Neuron (in vitro differentiated cells): ENCODE measurements around the gene ADCY3.
"Not testable (repeated sequence)": the region's sequence is repeated elsewhere in the genome, so short reads cannot be mapped to it uniquely, and the experiment has no call there.

Source experiments
- H2AFZ ChIP-seq: one replicate; pipeline ENCODE4 v1.6.1; 2013; ENCODE audit warnings: low read depth, mild to moderate bottlenecking, inconsistent platforms, low read length, moderate library complexity
- H3K27me3 ChIP-seq: one replicate; pipeline ENCODE4 v1.6.1; 2013; ENCODE audit warnings: low read length; ENCODE audit not compliant: insufficient read depth
- H3K36me3 ChIP-seq: one replicate; pipeline ENCODE4 v1.6.1; 2013; ENCODE audit warnings: low read length; ENCODE audit not compliant: insufficient read depth
- H3K4me1 ChIP-seq: one replicate; pipeline ENCODE4 v1.6.1; 2013; ENCODE audit warnings: low read length; ENCODE audit not compliant: insufficient read depth
- H3K4me3 ChIP-seq: 2 replicates; pipeline ENCODE4 v1.5.1; 2013; ENCODE audit warnings: mild to moderate bottlenecking, low read length, moderate library complexity
- H3K9me3 ChIP-seq: one replicate; pipeline ENCODE4 v1.6.1; 2013; ENCODE audit warnings: low read length

The ADCY3 gene

DNA sequence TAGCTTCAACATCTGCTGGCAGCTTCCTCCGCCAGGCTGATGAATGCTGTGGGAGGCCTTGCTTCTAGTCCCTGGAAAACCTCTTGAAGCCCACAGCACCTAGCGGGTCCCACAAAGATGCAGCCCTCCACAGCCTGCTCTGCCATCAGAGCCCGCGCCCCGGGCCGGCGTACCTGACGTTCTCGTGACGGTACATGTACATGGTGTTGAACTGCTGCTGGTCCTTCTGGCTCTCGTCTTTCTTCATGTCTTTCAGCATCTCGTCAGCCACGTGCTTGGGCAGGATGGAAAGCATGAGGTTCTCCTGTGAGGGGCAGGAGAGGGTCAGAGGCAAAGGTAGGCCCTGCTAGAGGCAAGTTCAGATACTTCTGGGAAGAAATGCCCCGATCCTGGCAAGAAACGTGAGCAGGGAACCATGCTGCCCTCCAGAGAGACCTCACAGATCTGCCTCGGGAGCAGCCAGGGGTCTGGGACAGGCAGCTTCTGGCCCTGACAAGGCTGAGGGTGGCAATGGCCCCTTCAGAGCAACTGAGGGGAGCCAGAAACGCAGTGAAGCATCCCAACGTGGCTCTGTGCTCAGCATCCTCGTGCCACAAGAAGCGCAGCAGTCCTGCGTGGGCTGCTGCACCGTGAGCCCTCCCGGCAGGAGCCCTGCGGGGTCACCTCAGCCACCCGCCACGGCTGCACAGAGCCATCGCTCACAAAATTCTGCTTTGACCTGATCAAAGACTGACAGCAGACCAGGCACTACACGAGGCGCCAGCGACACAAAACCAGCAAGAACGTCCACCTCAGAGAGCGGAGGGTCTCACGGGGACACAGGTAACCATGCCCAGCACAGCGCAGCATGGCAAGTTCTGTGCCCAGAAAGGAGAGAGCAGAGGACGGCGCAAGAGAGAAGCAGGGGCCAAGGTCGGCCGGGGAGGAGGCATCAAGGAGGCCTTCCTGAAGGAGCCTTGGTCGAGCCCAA, 77.7 kb downstream of the ADCY3 start:
- Histone ChIP-seq H3K27me3 (no peaks in the 10 kb centered on the region), H3K36me3 (peaks cover 15% of the 10 kb centered on the region), H3K4me1 (no peaks in the 10 kb centered on the region), H2AFZ (no peak overlapping the region), H3K4me3 (no peak overlapping the region), H3K9me3 (peaks cover 7% of the 10 kb centered on the region)

DNA sequence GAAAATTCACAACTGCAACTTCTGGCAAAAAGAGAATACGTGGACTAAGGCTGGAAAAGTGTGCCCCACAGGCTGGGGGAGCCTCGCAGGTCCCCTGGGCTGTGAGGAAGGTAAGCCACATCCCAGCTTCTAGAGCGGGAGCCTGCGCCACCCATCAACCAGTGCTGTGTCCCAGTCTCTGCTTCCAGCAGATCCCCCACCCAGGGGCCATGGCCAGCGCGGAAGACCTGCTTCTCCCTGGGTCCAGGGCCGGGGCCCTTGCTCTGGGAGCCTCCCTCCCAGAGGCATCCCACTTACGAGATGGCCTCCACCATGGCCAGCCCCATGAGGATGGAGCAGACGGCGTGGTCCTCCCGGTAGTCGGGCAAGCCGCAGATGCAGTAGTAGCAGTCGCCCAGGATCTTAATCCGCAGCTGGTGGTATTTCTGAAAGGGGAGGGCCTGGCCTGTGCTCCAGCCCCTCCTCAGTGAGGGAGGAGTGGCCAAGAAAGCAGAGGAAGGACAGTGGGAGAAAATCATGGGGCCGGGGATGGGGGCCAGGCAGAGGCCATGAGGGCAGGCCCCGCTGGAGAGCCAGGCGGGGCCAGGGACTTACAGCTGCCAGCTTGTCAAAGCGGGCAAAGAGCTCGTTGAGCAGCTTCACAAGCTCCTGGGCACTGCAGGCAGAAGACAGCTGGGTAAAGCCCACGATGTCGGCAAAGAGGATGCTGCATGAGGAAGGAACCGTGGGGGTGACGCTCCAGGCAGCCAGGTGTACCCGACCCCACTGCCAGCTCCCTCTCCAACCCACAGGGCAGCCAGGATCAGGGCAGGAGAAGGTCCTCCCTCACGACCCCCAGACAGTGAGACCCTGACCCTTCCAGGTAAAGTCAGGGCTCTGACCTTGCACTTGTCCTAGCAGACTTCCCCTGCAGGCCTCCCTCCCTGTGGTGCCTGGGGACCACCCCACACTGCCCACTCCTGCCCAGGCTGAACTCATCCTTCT, 78.8 kb downstream of the ADCY3 start:
- Histone ChIP-seq H3K9me3 (peaks cover 7% of the 10 kb centered on the region), H3K36me3 (peaks cover 22% of the 10 kb centered on the region), H3K4me1 (no peaks in the 10 kb centered on the region), H3K27me3 (no peaks in the 10 kb centered on the region), H3K4me3 (no peak overlapping the region), H2AFZ (no peak overlapping the region)

DNA sequence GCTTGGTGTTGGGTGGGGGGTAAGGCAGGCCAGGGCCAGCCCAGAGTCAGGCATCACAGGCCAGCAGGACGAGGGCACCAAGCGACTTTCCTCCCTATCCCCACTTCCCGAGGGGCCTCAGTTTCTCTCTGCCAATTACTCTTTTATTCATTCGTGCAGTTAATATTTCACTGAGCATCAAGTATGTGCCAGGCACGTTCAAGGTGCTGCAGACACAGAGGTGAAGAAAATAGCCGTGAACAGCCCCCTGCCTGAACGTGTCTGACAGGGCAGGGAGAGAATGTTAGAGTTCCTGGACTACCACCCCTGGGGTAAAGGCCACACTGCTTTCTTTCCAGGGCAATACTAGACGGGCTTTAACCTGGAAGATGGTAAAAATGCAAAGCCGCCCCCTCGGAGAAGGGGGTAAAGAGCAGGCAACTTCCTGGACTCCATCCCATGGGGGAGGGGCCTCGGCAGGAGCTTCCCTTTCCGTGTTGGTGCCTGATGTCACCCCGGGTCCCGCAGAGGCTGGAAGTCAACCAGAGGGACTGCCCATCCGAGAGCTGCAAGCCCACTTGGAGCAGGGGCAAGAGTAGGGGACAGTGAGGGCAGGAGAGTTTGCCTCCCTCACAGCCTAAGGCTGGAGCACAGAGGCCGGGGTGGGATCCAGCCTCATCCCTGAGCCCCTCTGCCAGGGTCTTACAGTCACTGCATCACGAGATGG, 79.7 kb downstream of the ADCY3 start:
- peaks cover 24% of the 10 kb centered on the region for H3K36me3 ChIP-seq
- no peaks in the 10 kb centered on the region for H3K9me3 ChIP-seq
- H2AFZ ChIP-seq = no peak overlapping the region
- H3K27me3 ChIP-seq = no peaks in the 10 kb centered on the region
- H3K4me3 ChIP-seq = no peak overlapping the region
- H3K4me1 ChIP-seq = no peaks in the 10 kb centered on the region

DNA sequence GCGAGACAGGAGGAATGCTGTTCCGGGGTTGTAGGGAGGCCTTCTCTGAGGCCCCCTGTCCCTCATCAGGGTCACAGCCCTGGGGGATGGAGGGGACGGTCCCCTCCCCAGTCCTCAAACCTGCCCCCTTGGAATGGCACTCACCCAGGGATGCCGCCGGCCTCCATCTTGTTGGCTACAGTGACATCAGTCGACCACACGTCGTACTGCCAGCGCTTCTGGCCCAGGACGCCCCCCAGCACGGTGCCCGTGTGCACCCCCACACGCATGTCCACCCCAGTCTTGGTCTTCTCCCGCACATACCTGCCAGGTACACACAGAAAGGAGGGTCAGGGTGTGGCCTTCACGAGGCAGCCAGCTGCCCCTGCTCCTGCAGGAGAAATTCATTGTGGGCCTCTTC, 80.3 kb downstream of the ADCY3 start:
- H3K9me3 ChIP-seq = no peaks in the 10 kb centered on the region
- H3K36me3 ChIP-seq = peaks cover 28% of the 10 kb centered on the region
- H3K4me1 ChIP-seq = no peaks in the 10 kb centered on the region
- no peak overlapping the region for H3K4me3 ChIP-seq
- H3K27me3 ChIP-seq = no peaks in the 10 kb centered on the region
- no peak overlapping the region for H2AFZ ChIP-seq

- H3K4me1 ChIP-seq = no peaks in the 10 kb centered on the region
- H3K27me3 ChIP-seq = no peaks in the 10 kb centered on the region
- H2AFZ ChIP-seq = no peak overlapping the region
- no peaks in the 10 kb centered on the region for H3K9me3 ChIP-seq
- no peak overlapping the region for H3K4me3 ChIP-seq
- H3K36me3 ChIP-seq = peaks cover 39% of the 10 kb centered on the region
These were observed 81.5 kb downstream of the ADCY3 start for GRCh38 chr2:24838541-24838940.

DNA sequence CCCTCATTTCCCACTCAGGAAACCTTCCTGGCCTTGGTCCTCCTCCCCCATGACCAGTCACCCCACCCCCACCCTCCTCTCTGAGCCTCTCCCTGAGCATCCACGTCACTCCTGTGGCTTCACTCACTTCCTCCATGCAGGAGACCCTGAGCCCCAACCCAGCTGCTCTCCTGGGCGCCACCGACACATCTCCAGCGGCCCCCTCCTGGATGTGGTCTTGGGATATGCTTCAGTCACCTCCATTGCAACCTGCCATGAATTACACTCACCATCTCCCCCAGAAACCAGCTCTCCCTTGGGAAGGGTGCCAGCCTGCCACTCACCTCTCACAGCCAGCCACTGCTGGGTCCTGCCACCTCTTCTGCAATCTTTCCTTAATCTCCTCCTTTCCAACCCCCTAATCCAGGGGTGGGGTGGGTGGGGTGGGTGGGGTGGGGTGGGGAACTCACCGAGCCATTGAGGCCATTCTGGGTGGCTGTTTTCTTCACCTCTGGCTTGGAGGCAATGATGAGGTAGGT, 82.0 kb downstream of the ADCY3 start:
- Histone ChIP-seq H2AFZ (no peak overlapping the region), H3K4me1 (no peaks in the 10 kb centered on the region), H3K27me3 (no peaks in the 10 kb centered on the region), H3K9me3 (no peaks in the 10 kb centered on the region), H3K4me3 (no peak overlapping the region), H3K36me3 (peaks cover 39% of the 10 kb centered on the region)

DNA sequence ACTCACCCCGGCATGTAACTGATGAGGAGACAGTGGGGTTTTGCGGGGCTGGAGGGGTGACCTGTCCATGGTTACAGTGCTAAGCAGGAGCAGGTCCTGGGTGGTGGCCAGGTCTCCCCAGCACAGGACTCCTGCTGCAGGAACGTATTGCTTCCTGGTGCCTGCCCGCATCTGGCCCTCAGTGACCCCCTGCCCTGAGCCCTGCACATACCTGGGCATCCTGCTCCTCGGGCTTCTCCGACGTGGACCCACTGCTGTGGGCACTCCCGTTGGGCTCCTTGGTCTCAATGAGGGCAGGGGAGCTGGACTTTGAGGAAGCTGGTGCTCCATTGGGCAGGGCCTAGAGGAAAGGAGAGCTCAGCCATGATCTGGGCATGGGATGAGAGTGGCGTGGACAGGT, 83.3 kb downstream of the ADCY3 start:
- Histone ChIP-seq H3K27me3 (no peaks in the 10 kb centered on the region), H3K4me3 (no peak overlapping the region), H2AFZ (no peak overlapping the region), H3K4me1 (peaks cover 9% of the 10 kb centered on the region), H3K36me3 (peaks cover 34% of the 10 kb centered on the region), H3K9me3 (no peaks in the 10 kb centered on the region)

GRCh38 chr2:24836206-24836605, 83.8 kb downstream of the ADCY3 start:
- Histone ChIP-seq H2AFZ (no peak overlapping the region), H3K4me1 (peaks cover 12% of the 10 kb centered on the region), H3K27me3 (no peaks in the 10 kb centered on the region), H3K9me3 (no peaks in the 10 kb centered on the region), H3K4me3 (no peak overlapping the region), H3K36me3 (peaks cover 30% of the 10 kb centered on the region)

DNA sequence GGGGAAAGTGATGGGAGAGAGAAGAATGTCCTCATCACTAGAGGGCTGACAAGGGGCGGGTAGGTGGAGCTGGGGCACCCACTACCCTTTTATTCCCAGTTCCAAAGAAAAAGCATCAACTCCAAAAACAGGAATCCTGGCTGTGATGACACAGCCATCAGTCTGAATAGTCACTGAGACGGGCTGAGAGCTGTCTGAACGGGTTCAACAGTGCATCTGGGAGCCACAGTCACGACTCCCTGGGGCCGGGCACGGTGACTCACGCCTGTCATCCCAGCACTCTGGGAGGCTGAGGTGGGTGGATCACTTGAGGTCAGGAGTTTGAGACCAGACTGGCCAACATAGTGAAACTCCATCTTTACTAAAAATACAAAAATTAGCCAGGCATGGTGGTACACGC, 84.6 kb downstream of the ADCY3 start:
- not testable (repeated sequence) for H2AFZ ChIP-seq, H3K9me3 ChIP-seq, H3K27me3 ChIP-seq, H3K4me3 ChIP-seq
- peaks cover 13% of the 10 kb centered on the region for H3K4me1 ChIP-seq
- H3K36me3 ChIP-seq = peaks cover 37% of the 10 kb centered on the region

DNA sequence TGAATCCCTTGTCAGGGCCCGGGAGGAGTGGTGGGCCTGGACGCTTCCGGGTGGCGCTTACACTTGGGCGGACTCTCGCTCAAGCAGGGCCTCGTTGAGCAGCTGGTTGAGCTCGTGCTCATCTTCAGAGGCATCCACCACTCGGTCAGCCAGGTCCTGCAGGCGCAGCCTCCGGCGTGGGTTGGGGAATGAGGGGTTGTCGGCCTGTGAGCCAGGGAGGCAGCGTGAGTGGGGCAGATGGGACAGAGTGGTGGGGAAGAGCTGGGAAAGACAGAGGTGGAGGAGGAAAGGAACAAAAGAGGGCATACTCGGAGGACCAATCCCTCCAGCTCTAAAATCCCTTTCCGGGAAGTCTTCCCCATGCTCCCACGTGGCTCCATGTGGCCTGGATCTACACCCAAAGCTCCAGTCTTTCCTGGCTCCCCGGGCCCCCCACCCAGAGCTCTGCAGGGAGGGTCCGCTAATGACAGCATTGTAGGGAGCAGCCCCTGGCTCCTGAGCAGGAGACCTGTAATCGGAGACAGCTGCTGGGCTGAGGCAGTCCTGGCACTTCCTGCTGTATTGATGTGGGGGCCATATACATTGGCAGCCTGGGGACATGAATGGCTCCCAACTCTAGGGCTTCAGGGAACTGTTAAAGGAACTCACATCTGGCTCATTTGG, 85.2 kb downstream of the ADCY3 start:
- H3K4me1 ChIP-seq = peaks cover 13% of the 10 kb centered on the region
- no peaks in the 10 kb centered on the region for H3K27me3 ChIP-seq
- no peak overlapping the region for H3K4me3 ChIP-seq
- H3K36me3 ChIP-seq = peaks cover 38% of the 10 kb centered on the region
- H2AFZ ChIP-seq = no peak overlapping the region
- H3K9me3 ChIP-seq = no peaks in the 10 kb centered on the region

DNA sequence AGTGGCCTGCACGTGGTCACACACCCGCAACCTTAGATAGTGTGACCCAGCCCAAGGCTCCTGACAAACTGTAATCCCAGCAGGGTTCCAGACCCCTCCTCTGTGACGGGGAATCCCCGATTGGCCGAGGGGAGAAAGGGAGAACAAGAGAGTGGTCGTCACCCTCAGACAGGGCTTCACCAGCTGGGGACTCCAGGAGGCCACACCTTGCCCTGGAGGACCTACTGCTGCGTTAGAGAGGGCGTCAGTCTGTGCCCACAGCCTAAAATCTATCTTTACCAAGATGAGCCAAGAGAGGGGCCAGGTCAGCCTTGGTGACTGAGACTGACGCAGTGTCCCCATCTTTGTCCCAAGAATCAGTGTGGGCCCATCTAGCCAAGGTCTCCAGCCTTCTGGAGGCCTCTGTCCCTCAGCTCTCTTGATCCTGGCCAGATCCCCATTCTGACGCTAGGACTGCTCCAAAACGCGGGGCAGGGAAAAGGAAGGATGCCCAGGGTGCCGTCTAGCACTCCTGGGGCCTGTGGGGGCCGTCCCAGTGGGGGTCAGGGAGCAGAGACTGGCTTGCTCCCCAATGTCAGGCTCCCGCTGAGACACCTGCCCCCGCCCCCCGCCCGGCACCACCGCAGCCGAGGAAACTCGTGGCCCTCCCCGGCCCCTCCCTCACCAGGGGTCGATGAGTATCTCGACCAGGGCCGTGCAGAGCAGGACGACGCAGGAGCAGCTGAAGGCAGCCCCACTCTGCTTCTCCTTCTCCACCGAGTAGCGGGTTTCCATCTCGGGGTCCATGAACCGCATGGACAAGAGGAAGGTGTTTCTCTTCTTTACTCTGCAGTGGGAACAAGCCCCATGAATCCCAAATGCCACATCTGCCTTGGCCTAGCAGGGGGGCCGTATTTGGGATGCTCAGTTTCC, 86.0 kb downstream of the ADCY3 start:
- Histone ChIP-seq H3K36me3 (peaks cover 32% of the 10 kb centered on the region), H3K4me1 (peaks cover 13% of the 10 kb centered on the region), H3K27me3 (no peaks in the 10 kb centered on the region), H2AFZ (no peak overlapping the region), H3K9me3 (no peaks in the 10 kb centered on the region), H3K4me3 (no peak overlapping the region)
